HEK293 (cell line): ENCODE data around the gene ADSS1.

Experiments
- CTCF ChIA-PET: fragments of 350-600 bp; formaldehyde crosslinking; extraction: SDS; loops from one replicate; lab custom pipeline; 2021; ENCODE audit warnings: antibody characterized with exemption; lab: Yijun Ruan, JAX
- POLR2A ChIA-PET: fragments of 300-600 bp; formaldehyde crosslinking; extraction: SDS; loops from one replicate; lab custom pipeline; 2020; ENCODE audit warnings: antibody characterized with exemption, inconsistent platforms; lab: Yijun Ruan, JAX
- H3K27ac ChIP-seq: fragments of 200-500 bp; sonication (Bioruptor generic); 2 replicates; pipeline ENCODE4 v1.5.1; 2014; ENCODE audit warnings: low read depth, low read length, control low read depth, inconsistent platforms; ENCODE audit errors: extremely low read depth
- H3K36me3 ChIP-seq, 2 experiments: fragments of 200-500 bp in 1 of 2; sonication (Bioruptor generic) in 1 of 2; 1 replicate in 1 of 2; 2 replicates in 1 of 2; pipeline ENCODE4 v1.5.1; 2014 to 2017; ENCODE audit warnings: inconsistent platforms in 2 of 2, low read length in 2 of 2; ENCODE audit not compliant: control insufficient read depth in 2 of 2, insufficient read depth in 1 of 2
- H3K4me1 ChIP-seq: fragments of 200-500 bp; sonication (Bioruptor generic); 2 replicates; pipeline ENCODE4 v1.5.1; 2014; ENCODE audit warnings: mild to moderate bottlenecking, low read length, inconsistent platforms; ENCODE audit not compliant: control insufficient read depth, insufficient read depth
- H3K4me3 ChIP-seq: 2 replicates; pipeline ENCODE4 v1.5.1; 2011; ENCODE audit warnings: low read depth, mild to moderate bottlenecking, control low read depth, low read length, moderate library complexity
- H3K9me3 ChIP-seq: fragments of 200-500 bp; sonication (Bioruptor generic); 2 replicates; pipeline ENCODE4 v1.5.1; 2014; ENCODE audit warnings: low read depth, low read length, inconsistent platforms; ENCODE audit not compliant: control insufficient read depth, insufficient read depth
- HIC1 ChIP-seq: fragments of 450-650 bp; formaldehyde crosslinking; IDR thresholded peaks from 2 replicates; pipeline ENCODE4 v1.5.1; 2016; ENCODE audit warnings: missing biosample characterization, missing genetic modification characterization
- INSM2 ChIP-seq: fragments of 450-650 bp; formaldehyde crosslinking; IDR thresholded peaks from 2 replicates; pipeline ENCODE4 v1.5.1; 2016; ENCODE audit warnings: missing biosample characterization, missing genetic modification characterization
- PATZ1 ChIP-seq: fragments of 450-650 bp; formaldehyde crosslinking; IDR thresholded peaks from 2 replicates; pipeline ENCODE4 v1.5.1; 2016; ENCODE audit warnings: missing biosample characterization, missing genetic modification characterization
- ZBTB10 ChIP-seq: fragments of 450-650 bp; formaldehyde crosslinking; IDR thresholded peaks from 2 replicates; pipeline ENCODE4 v1.5.1; 2016; ENCODE audit warnings: missing biosample characterization, missing genetic modification characterization
- ZFP37 ChIP-seq: fragments of 450-650 bp; formaldehyde crosslinking; IDR thresholded peaks from 2 replicates; pipeline ENCODE4 v1.5.1; 2016; ENCODE audit warnings: missing biosample characterization, missing genetic modification characterization
- ZNF155 ChIP-seq: fragments of 450-650 bp; formaldehyde crosslinking; IDR thresholded peaks from 2 replicates; pipeline ENCODE4 v1.5.1; 2016; ENCODE audit warnings: missing biosample characterization, missing genetic modification characterization
- ZNF19 ChIP-seq: fragments of 450-650 bp; formaldehyde crosslinking; IDR thresholded peaks from 2 replicates; pipeline ENCODE4; 2016; ENCODE audit warnings: missing biosample characterization, missing genetic modification characterization, low read depth
- ZNF214 ChIP-seq: fragments of 450-650 bp; formaldehyde crosslinking; IDR thresholded peaks from 2 replicates; pipeline ENCODE4 v1.5.1; 2017; ENCODE audit warnings: missing biosample characterization, mild to moderate bottlenecking, missing genetic modification characterization, borderline replicate concordance
- ZNF223 ChIP-seq: fragments of 450-650 bp; formaldehyde crosslinking; IDR thresholded peaks from 2 replicates; pipeline ENCODE4 v1.5.1; 2016; ENCODE audit warnings: missing biosample characterization, missing genetic modification characterization
- ZNF341 ChIP-seq: fragments of 450-650 bp; formaldehyde crosslinking; IDR thresholded peaks from 2 replicates; pipeline ENCODE4; 2016; ENCODE audit warnings: low read depth, missing biosample characterization, missing genetic modification characterization
- ZNF398 ChIP-seq: fragments of 450-650 bp; formaldehyde crosslinking; IDR thresholded peaks from 2 replicates; pipeline ENCODE4 v1.5.1; 2017; ENCODE audit warnings: missing biosample characterization, missing genetic modification characterization
- ZNF670 ChIP-seq: fragments of 450-650 bp; formaldehyde crosslinking; IDR thresholded peaks from 2 replicates; pipeline ENCODE4 v1.5.1; 2016; ENCODE audit warnings: missing biosample characterization, missing genetic modification characterization, low read depth
- ZNF843 ChIP-seq: fragments of 450-650 bp; formaldehyde crosslinking; IDR thresholded peaks from 2 replicates; pipeline ENCODE4 v1.5.1; 2016; ENCODE audit warnings: missing biosample characterization, missing genetic modification characterization
- ZSCAN16 ChIP-seq: fragments of 450-650 bp; formaldehyde crosslinking; IDR thresholded peaks from 2 replicates; pipeline ENCODE4 v1.5.1; 2016; ENCODE audit warnings: missing biosample characterization, missing genetic modification characterization

ADSS1 gene

GRCh38 chr14:104688505-104689108 is 35.4 kb upstream of the ADSS1 start:
- Histone ChIP-seq H3K4me1 (no peaks in the 10 kb centered on the region; the same call in 1 of the 2 replicates), H3K4me3 (no peak overlapping the region), H3K9me3 (no peaks in the 10 kb centered on the region), H3K27ac (no peak overlapping the region; the same call in 1 of the 2 replicates), H3K36me3 (peaks cover 0 to 24% of the 10 kb centered on the region in 2 experiments; a peak in 1 of 3 replicates)
- ChIA-PET CTCF (interaction anchor here (0.6 kb wide), 1 partner anchor 33 kb away, joined by 3 read pairs; no protein-coding TSS in a partner anchor), POLR2A (no interaction called here)
- 0 out of 2 replicates have a peak, but pooled peaks have one; percentile 31 for TF ChIP-seq HIC1 (tag by site-specific recombination)
- peak; percentile 29; the same call in 1 of the 2 replicates for TF ChIP-seq ZBTB10 (tag by site-specific recombination)
- TF ChIP-seq INSM2 (tag by site-specific recombination) = no peak

- CTCF ChIA-PET = no interaction called here
- Histone ChIP-seq H3K4me3 (peak within 1 kb of the TSS; percentile 85), H3K27ac (peak within 1 kb of the TSS; percentile 69; the same call in 1 of the 2 replicates), H3K36me3 (peaks cover 0 to 28% of the 10 kb centered on the region in 2 experiments; a peak in 1 of 3 replicates), H3K9me3 (no peaks in the 10 kb centered on the region), H3K4me1 (no peaks in the 10 kb centered on the region; the same call in 1 of the 2 replicates)
- POLR2A ChIA-PET = interaction anchor here (0.6 kb wide), 1 partner anchor 897 kb away, joined by 12 read pairs; no protein-coding TSS in a partner anchor
- TF ChIP-seq ZNF398 (tag by site-specific recombination) (peak; percentile 80), ZNF19 (tag by site-specific recombination) (no peak), ZNF670 (tag by site-specific recombination) (no peak), ZSCAN16 (tag by site-specific recombination) (no peak), ZFP37 (tag by site-specific recombination) (no peak), ZNF155 (tag by site-specific recombination) (no peak), PATZ1 (tag by site-specific recombination) (peak; percentile 85), ZNF843 (tag by site-specific recombination) (no peak), ZBTB10 (tag by site-specific recombination) (0 out of 2 replicates have a peak, but pooled peaks have one; percentile 17), ZNF214 (tag by site-specific recombination) (no peak), ZNF341 (tag by site-specific recombination) (no peak; the same call in 1 of the 2 replicates), ZNF223 (tag by site-specific recombination) (no peak)
These were observed 34.7 kb upstream of the ADSS1 start, which contains the start of gene INF2 for GRCh38 chr14:104689109-104689880. TSS of gene INF2 (plus strand) at chr14:104689618. CDS start at chr14:104701366, 11,748 bp downstream.
